Liver (tissue), 2 donors: Measurements from ENCODE around the gene UBN2.
"Not testable (repeated sequence)": the region's sequence is repeated elsewhere in the genome, so short reads cannot be mapped to it uniquely, and the experiment has no call there.

Experiments
- JUND ChIP-seq, 2 donors: IDR thresholded peaks; 2 replicates each; pipeline ENCODE4 v1.6.1; 2016; ENCODE audit warnings: antibody characterized with exemption in 2 of 2
- REST ChIP-seq: IDR thresholded peaks from 2 replicates; pipeline ENCODE4 v1.6.1; 2016; ENCODE audit warnings: antibody characterized with exemption, mild to moderate bottlenecking
- donor health status: healthy.

DNA sequence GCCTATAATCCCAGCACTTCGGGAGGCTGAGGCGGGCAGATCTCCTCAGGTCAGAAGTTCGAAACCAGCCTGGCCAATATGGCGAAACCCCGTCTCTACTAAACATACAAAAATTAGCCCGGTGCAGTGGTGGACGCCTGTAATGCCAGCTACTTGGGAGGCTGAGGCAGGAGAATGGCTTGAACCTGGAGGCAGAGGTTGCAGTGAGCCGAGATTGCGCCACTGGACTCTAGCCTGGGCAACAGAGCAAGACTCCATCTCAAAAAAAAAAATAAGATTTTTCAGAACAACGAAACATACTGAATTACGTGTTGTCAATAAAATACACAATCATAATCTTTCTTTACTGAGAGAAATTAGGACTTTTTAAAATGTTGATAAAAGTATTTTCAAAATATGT, 93.7 kb downstream of the UBN2 start:
- not testable (repeated sequence) for TF ChIP-seq JUND (IDR thresholded peaks at IDR 0.05); REST
